ENCODE data around the gene DBI.

DNA sequence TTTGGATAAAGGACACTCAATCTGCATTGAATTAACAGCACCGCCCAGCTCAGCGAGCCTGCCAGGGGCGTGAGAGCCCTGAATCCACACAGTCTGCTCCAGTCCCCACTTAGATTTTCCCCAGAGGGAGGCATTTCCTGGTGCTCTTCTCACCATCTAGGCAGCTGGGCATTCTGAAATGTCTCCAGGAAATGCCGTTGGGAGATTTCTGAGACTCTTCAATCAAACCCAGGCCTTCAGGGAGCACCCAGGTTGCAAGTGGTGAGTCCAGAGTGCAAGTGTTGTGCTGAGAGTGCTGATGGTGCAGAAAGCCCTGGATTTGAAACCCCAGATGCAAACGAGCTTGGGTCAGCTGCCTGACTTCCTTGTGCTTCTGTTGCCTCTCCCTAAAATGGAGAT is 41.4 kb downstream of the DBI start:
- no peak for TF ChIP-seq POLR2A (IDR thresholded peaks at IDR 0.05)
- TF ChIP-seq, protein P1, sequence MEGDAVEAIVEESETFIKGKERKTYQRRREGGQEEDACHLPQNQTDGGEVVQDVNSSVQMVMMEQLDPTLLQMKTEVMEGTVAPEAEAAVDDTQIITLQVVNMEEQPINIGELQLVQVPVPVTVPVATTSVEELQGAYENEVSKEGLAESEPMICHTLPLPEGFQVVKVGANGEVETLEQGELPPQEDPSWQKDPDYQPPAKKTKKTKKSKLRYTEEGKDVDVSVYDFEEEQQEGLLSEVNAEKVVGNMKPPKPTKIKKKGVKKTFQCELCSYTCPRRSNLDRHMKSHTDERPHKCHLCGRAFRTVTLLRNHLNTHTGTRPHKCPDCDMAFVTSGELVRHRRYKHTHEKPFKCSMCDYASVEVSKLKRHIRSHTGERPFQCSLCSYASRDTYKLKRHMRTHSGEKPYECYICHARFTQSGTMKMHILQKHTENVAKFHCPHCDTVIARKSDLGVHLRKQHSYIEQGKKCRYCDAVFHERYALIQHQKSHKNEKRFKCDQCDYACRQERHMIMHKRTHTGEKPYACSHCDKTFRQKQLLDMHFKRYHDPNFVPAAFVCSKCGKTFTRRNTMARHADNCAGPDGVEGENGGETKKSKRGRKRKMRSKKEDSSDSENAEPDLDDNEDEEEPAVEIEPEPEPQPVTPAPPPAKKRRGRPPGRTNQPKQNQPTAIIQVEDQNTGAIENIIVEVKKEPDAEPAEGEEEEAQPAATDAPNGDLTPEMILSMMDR (IDR thresholded peaks at IDR 0.05), result no peak

Data from body of pancreas (tissue), 4 donors.